Hindlimb muscle (tissue), 1 donor: Measurements from ENCODE around the gene GIPC2. TPM values are rescaled to one million over a fixed set of nuclear protein-coding genes. Genes with fewer than 3 reads are reported as not detected.

Experiments
- DNase-seq: peaks from one replicate; pipeline ENCODE4 v3.0.0-alpha.2; 2013
- polyA plus RNA-seq: library from polyadenylated mRNA; unstranded; fragments of 120-200 nt; gene quantifications from one replicate; pipeline ENCODE4 v1.2.1, GENCODE V29; 2013; ENCODE audit not compliant: insufficient read length

Gene GIPC2
- polyA plus RNA-seq, 1 donor = 0.94 TPM

GRCh38 chr1:78147031-78147430, 101.3 kb downstream of the GIPC2 start:
- no peak for DNase-seq

- DNase-seq = no peak
Observed at GRCh38 chr1:78153092-78153736, 107.4 kb downstream of the GIPC2 start.

DNA sequence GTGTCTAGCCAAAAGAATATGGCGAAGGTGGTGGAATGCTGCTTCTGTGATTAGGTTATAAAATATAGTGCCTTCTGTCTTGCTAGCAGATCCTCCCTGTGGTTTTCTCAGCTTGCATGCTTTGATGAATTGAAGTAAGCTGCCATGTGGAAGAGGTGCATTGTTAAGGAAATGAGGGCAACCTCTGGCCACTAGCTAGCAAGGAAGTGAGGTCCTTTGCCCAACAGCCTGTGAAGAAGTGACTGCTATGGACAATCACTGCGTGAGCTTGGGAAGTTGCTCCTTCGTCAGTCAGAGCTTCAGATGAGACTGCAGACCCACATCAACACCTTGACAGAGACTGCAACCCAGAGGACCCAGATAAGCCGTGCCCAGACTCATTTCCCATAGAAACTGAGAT, 109.4 kb downstream of the GIPC2 start:
- DNase-seq = no peak

DNA sequence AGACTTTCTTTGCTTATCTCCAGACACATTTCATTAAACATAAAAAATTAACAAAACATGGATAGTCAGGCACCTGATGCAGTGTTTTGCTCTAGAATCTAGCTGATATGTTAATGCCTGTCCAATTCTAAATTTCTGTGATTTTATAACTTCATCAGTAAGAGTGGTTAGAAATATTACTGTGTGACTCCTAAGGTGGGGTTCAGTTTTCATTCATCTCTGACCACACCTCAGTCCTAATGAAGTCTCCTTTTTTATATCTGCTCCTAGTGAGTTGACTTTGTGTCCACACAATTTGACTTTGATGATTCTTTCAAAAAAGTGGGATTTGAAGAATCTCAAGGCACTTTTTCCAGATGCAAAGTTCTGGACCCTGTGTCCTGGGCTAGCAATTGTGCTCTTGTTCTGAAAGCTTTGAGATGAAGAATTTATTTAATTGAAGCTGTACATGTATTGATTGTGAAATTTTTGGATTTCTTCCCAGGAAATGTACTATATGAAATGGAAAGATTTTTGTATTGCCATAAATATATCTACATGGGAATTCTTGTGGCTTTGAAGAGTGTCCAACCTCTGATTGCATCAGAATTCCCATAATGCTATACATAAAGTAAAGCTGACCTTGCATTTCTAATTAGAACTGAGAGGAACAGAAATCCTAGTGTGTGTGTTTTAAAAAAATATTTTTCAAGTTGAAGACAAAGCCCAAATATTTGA, 111.2 kb downstream of the GIPC2 start:
- DNase-seq = peak; percentile 31

DNA sequence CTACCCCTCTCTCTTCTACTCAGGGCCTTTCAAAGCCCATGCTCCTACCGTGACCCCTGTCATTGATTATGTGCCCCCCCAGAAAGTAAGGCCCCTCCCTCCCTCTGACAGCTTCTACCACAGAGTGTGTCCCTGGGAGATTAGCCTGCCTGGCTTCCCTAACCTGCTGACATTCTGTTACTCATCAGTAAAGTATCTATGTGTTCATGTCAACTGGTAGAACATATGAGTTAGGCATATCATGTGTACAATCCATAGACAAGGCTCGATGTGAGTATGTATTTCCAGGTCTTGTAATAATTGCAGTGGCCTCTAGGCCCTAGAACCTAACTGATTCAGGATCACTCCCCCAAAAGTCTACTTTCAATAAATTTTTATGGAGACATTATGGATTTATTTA, 120.0 kb downstream of the GIPC2 start:
- no peak for DNase-seq

DNA sequence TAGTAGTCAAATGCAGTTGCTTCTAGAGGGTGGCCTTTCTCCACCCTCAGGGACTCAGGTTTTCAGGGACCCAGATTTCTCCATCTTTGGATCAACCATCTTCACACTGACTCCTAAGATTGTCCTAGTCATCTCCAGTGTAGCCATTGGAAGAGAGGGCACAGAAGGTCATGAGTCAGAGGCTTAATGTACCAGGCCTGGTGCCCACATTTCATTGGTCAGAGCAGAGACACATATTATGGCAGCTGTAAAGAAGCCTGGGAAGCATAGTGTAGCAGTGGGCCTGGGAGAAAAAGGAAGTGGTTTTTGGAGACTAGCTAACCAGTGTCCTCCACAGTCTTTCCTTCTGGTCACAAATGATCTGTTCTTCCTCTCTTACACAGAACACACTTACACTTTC, 122.5 kb downstream of the GIPC2 start:
- no peak for DNase-seq

DNA sequence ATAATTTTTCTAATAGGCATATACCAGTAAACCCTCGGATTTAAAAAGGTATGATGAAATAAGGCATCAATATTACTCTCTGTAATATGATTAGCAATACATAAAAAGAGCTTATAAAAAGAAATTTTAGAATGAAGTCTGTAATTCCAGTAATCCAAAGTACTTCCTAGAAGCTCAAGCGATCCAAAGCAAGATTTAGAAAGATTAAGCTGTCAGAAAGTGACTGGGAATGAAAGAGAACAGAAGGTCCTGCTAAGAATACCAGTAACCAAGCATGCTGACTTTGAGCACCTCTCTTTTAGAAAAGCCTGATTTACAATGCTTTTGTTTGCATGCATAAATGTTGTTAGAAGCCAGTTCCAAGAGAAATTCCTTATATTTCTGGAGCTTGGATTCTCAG, 125.1 kb downstream of the GIPC2 start:
- DNase-seq = no peak

DNA sequence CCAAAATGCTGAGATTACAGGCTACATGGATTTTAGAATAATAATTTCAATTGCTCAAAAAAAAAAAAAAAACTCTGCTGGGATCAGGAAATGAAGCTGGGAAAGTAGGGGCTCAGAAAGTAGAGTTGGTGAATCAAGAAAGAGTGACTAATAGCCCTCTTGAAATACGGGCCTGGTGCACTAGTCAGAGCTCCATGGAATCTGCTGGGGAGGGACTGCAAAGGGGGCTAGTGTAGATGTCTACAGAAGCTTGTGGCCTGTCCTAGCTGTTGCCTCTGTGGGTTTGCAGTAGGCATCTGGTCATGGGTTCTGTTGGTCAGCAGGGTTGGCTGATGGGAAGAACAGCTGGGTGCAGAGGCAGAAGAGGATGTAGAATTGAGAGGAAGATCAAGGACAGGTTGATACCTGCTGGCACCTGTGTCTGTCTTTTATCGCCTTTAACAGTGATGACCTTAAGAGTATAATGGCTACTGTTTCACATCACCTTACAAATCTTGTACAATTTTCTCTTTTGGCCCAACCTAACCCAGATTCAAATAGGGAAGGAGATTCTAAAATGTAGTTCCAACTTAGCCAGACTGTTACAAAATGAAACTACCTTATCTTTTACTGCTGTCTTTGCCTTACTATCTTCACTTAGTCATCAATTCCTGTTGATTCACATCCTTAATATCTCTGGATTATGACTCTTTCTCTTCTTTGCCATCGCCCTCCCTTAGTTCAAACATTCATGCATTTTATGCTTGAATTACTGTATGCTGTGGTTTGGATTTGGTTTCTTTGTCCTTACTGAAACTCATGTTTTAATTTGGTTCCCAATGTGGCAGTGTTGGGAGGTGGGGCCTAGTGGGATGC, 126.2 kb downstream of the GIPC2 start:
- no peak for DNase-seq

GRCh38 chr1:78176448-78176847, 130.7 kb downstream of the GIPC2 start:
- peak; percentile 50 for DNase-seq

DNA sequence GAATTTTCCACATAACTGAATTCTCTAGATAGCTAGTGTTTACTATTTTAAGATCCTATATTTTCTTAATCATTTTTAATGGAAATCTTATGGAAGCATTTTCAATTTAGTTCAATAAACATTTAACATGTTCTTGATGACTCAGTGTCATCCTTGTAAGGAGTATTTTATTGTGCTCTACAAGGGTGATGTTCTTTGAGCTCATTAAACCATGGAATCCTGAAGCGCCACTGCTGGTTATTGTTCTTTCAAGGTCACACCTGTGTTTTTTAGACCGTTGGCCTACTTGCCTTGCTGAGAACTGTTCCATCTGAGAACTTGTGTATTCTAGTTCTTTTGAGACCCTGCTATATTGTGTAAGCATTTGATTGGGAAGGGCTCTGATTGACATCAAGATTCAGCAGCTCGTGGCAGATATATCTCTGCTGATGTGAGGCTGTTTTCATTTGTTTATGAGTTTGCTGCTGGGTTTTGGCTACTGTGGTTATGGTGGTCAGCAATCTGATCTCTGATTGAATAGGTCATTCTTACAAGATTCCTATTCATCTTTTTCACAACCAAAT, 132.0 kb downstream of the GIPC2 start:
- no peak for DNase-seq

DNA sequence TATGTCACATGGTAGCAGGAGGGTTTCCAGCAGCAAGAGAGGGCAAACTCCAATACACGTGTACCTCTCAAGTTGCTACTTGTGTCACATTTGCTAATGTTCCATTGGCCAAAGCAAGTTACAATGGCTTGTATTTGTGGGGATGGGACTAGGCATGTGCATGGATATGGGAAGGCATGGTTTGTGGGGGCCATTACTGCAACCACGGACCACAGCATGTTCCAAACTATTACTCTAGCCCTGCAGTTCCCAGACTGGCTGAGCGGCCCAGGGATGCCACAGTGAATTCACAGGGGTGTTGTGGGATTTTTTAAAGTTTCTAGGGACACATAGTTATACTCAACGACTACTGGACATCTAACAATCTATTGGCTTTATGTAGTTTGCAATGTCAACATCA, 133.1 kb downstream of the GIPC2 start:
- DNase-seq = no peak

GRCh38 chr1:78184460-78185072, 138.8 kb downstream of the GIPC2 start:
- no peak for DNase-seq

Other genes with a start within 250 kb of the GIPC2 start
- 228 TPM for gene NEXN, start 157.3 kb upstream of the GIPC2 start, polyA plus RNA-seq
- 166 TPM for gene FUBP1, start 66.9 kb upstream of the GIPC2 start, polyA plus RNA-seq
- gene DNAJB4, start 41.0 kb upstream of the GIPC2 start, polyA plus RNA-seq = 67.3 TPM